T47D (cell line): ENCODE measurements around the gene MESD.
"Not testable (repeated sequence)": the region's sequence is repeated elsewhere in the genome, so short reads cannot be mapped to it uniquely, and the experiment has no call there.

Experiments
- DNase-seq, 2 experiments: peaks; one replicate each; pipeline versions ENCODE4 v3.0.0 to v3.0.0-alpha.2; 2011 to 2012; ENCODE audit warnings: low read depth in 1 of 2, low spot score in 1 of 2
- JUND ChIP-seq: IDR thresholded peaks from 2 replicates; pipeline ENCODE4 v1.6.1; 2012; ENCODE audit warnings: low read depth
- in situ Hi-C: cut with HindIII; loops from 2 replicates; pipeline ENCODE4 v1.10.0; 2016; ENCODE audit warnings: low sequenced_read_pairs, low pct_unique_long_range_greater_than_20kb

MESD gene

GRCh38 chr15:80966431-80967197 is 23.0 kb downstream of the MESD start:
- TF ChIP-seq JUND, result no peak
- no peak for DNase-seq
- in situ Hi-C loops, result no loop called here

- DNase-seq, in situ Hi-C loops: not testable (repeated sequence)
Measured at GRCh38 chr15:80965454-80965853, 24.2 kb downstream of the MESD start.

DNA sequence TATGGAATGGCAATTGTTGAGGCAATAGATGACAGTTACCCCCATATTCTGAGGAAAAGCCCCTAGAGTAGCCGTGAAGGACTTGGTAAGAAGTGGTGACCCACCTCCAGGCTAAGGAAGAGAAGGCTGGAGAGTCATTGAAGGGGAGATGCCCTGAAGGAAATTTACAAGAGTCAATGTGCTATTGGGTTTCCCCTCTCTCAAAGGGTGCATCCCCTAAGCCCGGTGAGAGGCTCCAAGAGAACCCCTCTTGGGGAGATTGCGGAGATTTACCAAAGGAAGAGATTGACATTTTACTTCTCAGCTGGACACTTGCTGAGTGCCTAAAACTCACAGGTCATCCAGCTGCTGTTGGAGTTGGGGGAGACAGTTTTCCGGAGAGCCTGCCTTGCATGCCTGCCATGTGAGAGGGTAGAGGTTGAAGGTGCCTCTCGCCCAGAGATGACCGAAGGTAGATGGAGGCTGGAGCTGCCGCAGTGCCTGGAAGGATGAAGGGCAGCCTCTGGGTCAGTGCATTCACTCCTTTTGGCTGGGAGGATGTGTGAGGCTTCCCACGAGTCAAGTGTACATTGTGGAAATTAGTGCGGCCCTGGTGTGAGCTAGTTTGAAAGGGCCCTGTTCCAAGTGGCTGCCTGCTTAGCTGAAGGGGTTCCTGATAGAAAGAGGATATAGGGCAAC is 30.7 kb downstream of the MESD start:
- no peak for DNase-seq
- TF ChIP-seq JUND, result no peak
- in situ Hi-C loops, result no loop called here

DNA sequence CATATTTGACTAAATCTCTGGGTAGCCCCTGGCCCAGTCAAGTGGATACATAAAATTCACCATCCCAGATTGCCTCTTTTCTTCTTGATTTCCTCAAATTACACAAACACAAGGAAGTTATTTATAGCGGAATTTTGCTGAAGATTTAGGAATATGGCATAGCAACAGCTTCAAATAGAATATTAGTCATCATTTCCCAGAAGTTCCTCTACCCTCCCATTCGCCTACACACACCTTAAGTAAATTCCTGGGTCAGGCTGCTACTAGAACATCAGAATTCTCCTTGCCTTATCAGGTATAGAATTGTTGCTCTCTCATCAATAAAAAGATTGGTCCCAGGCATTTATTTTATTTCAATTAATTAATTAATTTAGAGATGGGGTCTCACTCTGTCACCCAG is 31.6 kb downstream of the MESD start:
- no peak for TF ChIP-seq JUND
- in situ Hi-C loops, result no loop called here
- no peak for DNase-seq

- in situ Hi-C loops, result no loop called here
- no peak for DNase-seq
Measured at GRCh38 chr15:80957556-80957955, 32.1 kb downstream of the MESD start.

DNA sequence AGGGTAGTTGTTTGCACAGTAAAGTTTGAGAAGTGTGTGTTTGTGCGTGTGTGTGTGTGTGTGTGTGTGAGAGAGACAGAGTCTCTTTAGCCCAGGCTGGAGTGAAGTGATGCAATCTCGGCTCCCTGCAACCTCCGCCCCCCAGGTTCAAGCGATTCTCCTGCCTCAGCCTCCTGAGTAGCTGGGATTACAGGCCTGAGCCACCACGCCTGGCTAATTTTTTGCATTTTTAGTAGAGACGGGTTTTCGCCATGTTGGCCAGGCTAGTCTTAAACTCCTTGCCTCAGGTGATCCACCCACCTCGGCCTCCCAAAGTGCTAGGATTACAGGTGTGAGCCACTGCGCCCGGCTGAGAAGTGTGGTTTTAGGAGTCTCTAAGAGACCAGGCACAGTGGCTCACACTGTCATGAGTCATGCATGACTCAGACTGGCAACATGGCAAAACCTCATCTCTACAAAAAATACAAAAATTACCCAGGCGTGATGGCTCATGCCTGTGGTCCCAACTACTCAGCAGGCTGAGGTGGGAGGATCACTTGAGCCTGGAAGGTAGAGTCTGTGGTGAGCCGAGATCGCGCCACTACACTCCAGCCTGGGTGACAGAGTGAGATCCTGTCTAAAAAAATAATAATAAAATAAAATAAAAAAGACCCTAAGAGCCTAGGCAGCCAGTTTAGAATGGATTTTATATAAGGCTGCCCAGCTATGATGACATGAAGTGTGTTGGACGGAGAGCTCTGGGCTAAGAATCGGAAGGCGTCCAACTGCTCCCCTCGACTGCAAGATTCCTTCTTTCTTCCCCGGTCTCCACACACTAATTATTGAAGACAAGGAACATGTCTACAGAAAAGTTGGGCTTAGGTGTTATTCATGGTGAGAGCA is 33.8 kb downstream of the MESD start:
- DNase-seq, in situ Hi-C loops: not testable (repeated sequence)

More at GRCh38 chr15:80957556-80957955, 32.1 kb downstream of the MESD start:
- TF ChIP-seq JUND, result no peak

GRCh38 chr15:80953953-80954778 is 35.5 kb downstream of the MESD start:
- TF ChIP-seq JUND, result no peak
- in situ Hi-C loops, result no loop called here
- DNase-seq, result no peak

DNA sequence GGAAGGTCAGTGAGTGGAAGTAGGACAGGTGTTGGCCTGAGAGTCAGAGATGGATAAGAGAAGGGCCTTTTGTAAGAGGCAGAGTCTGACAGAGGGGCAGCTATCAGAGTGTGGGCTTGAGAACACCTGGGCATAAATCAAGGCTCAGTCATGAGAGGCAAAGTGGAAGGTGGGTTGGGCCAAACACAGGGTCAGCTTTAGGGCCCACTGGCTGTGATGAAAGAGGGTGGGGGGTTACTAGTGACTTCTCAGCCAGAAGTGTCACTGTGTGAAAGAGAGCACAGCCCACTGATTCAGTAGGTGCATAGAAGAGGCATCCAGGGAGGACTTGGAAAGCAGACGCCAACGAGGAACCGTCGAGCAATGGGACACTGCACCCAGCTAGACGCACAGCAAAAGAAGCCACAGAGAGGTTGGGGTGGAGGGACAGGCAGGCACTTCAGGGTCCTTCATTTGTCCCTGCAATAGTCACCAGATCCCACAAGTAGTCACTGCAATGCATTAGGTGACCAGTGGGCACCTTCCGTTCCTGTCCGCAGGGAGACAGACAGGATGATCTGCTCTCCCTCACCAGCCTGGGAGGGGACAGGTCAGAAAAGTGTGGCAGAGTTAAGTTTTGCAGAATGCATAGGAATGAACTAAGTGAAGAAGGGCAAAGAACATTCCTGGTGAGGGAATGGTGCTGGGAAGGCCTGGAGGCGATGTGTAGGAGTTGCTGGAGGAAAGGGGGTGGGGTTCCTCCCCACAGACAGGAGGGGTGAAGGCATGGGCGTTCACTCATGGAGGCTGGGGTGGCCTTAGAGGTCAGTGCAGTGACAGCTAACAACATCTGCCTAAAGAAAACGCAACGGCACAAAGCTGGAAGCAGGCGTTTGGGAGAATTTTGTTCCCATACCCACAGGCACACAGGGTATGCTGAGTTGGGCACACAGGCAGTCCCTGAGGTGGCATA is 36.3 kb downstream of the MESD start:
- in situ Hi-C loops, result no loop called here
- TF ChIP-seq JUND, result no peak
- no peak for DNase-seq

DNA sequence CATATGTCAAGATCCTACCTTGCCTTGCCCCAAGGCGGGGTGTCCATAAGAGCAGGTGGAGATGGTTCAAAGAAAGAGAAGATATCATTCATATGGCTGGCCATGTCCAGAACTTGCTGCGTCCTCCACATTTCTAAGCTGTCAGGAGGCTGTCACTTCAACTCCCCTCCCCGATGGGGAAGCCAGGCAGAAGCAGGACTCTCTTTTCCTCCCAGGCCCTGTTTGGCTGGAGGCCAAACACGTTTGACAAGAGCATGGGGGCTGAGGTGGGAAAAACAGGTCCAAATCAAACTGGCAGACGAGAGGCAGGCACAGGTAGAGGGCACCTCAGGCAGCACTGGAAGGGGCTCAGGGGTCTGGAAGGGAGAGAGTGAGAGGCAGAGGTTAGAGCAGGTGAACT is 37.7 kb downstream of the MESD start:
- in situ Hi-C loops, result no loop called here
- DNase-seq, result no peak
- no peak for TF ChIP-seq JUND

- in situ Hi-C loops, result no loop called here
Measured at GRCh38 chr15:80950291-80951078, 39.1 kb downstream of the MESD start.

More at GRCh38 chr15:80950291-80951078, 39.1 kb downstream of the MESD start:
- no peak for TF ChIP-seq JUND
- DNase-seq, result no peak
